Rectal smooth muscle tissue (tissue), 1 donor: ENCODE measurements around the gene OR4K2.
"Not testable (repeated sequence)": the region's sequence is repeated elsewhere in the genome, so short reads cannot be mapped to it uniquely, and the experiment has no call there.

ENCODE experiments used
- H3K27ac ChIP-seq: one replicate; pipeline ENCODE4 v1.7.0; 2013; ENCODE audit warnings: low read depth, low read length, inconsistent platforms
- H3K27me3 ChIP-seq: one replicate; pipeline ENCODE4 v1.7.0; 2013; ENCODE audit warnings: low read length; ENCODE audit not compliant: control insufficient read depth, insufficient read depth
- H3K36me3 ChIP-seq: one replicate; pipeline ENCODE4 v1.7.0; 2013; ENCODE audit warnings: low read length; ENCODE audit not compliant: control insufficient read depth, insufficient read depth
- H3K4me1 ChIP-seq: one replicate; pipeline ENCODE4 v1.7.0; 2013; ENCODE audit warnings: low read length; ENCODE audit not compliant: control insufficient read depth, insufficient read depth
- H3K4me3 ChIP-seq: one replicate; pipeline ENCODE4 v1.7.0; 2013; ENCODE audit warnings: low read length
- H3K9ac ChIP-seq: one replicate; pipeline ENCODE4 v1.7.0; 2013; ENCODE audit warnings: low read length

The OR4K2 gene

GRCh38 chr14:19874842-19875241 lies at the start of gene OR4K2:
Gene OR4K2, plus strand, starts transcription at chr14:19875142. Its CDS starts 1,126 bp downstream, at chr14:19876268.
- no peak within 1 kb of the TSS for H3K4me3 ChIP-seq
- H3K4me1 ChIP-seq: no peaks in the 10 kb centered on the region
- H3K27ac ChIP-seq: no peak within 1 kb of the TSS

GRCh38 chr14:19827626-19828244 lies 47.2 kb upstream of the OR4K2 start:
- H3K36me3 ChIP-seq, H3K27me3 ChIP-seq, H3K4me1 ChIP-seq, H3K9ac ChIP-seq, H3K4me3 ChIP-seq, H3K27ac ChIP-seq: not testable (repeated sequence)

More at GRCh38 chr14:19874842-19875241, at the start of gene OR4K2:
- Histone ChIP-seq H3K9ac (no peak within 1 kb of the TSS), H3K36me3 (no peaks in the 10 kb centered on the region), H3K27me3 (no peaks in the 10 kb centered on the region)

- no peaks in the 10 kb centered on the region for H3K4me1 ChIP-seq
- no peaks in the 10 kb centered on the region for H3K27me3 ChIP-seq
- H3K27ac ChIP-seq: no peak overlapping the region
- no peak overlapping the region for H3K9ac ChIP-seq
- no peaks in the 10 kb centered on the region for H3K36me3 ChIP-seq
- no peak overlapping the region for H3K4me3 ChIP-seq
These were observed 46.6 kb upstream of the OR4K2 start for GRCh38 chr14:19828314-19828713.

GRCh38 chr14:19834203-19834848 lies 40.6 kb upstream of the OR4K2 start:
- H3K4me3 ChIP-seq, H3K36me3 ChIP-seq, H3K9ac ChIP-seq, H3K27me3 ChIP-seq, H3K4me1 ChIP-seq, H3K27ac ChIP-seq: not testable (repeated sequence)

GRCh38 chr14:19838433-19838832 lies 36.5 kb upstream of the OR4K2 start:
- Histone ChIP-seq H3K4me1 (no peaks in the 10 kb centered on the region), H3K27ac (no peak overlapping the region), H3K4me3 (no peak overlapping the region), H3K9ac (no peak overlapping the region), H3K27me3 (no peaks in the 10 kb centered on the region), H3K36me3 (no peaks in the 10 kb centered on the region)

GRCh38 chr14:19851365-19851764 lies 23.6 kb upstream of the OR4K2 start:
- Histone ChIP-seq H3K4me1 (no peaks in the 10 kb centered on the region), H3K27me3 (no peaks in the 10 kb centered on the region), H3K36me3 (no peaks in the 10 kb centered on the region), H3K4me3 (no peak overlapping the region), H3K9ac (no peak overlapping the region), H3K27ac (no peak overlapping the region)

GRCh38 chr14:19866061-19866669 lies 8.8 kb upstream of the OR4K2 start:
- H3K27me3 ChIP-seq, H3K9ac ChIP-seq, H3K4me3 ChIP-seq, H3K36me3 ChIP-seq, H3K4me1 ChIP-seq, H3K27ac ChIP-seq: not testable (repeated sequence)

- no peak overlapping the region for H3K9ac ChIP-seq
- H3K36me3 ChIP-seq: no peaks in the 10 kb centered on the region
- H3K4me3 ChIP-seq: no peak overlapping the region
- H3K27me3 ChIP-seq: no peaks in the 10 kb centered on the region
- H3K27ac ChIP-seq: no peak overlapping the region
- H3K4me1 ChIP-seq: no peaks in the 10 kb centered on the region
These were observed 1.8 kb upstream of the OR4K2 start for GRCh38 chr14:19873178-19873577.

GRCh38 chr14:19878029-19878642 lies 3.2 kb downstream of the OR4K2 start:
- H3K36me3 ChIP-seq: no peaks in the 10 kb centered on the region
- H3K27me3 ChIP-seq: no peaks in the 10 kb centered on the region
- no peak overlapping the region for H3K9ac ChIP-seq
- no peak overlapping the region for H3K27ac ChIP-seq
- H3K4me3 ChIP-seq: no peak overlapping the region
- no peaks in the 10 kb centered on the region for H3K4me1 ChIP-seq

GRCh38 chr14:19895282-19895681 lies 20.3 kb downstream of the OR4K2 start:
- H3K4me3 ChIP-seq: no peak overlapping the region
- no peaks in the 10 kb centered on the region for H3K27me3 ChIP-seq
- no peaks in the 10 kb centered on the region for H3K36me3 ChIP-seq
- no peaks in the 10 kb centered on the region for H3K4me1 ChIP-seq
- H3K27ac ChIP-seq: no peak overlapping the region
- H3K9ac ChIP-seq: no peak overlapping the region

GRCh38 chr14:19900999-19901398 lies 26.1 kb downstream of the OR4K2 start:
- H3K27ac ChIP-seq: no peak overlapping the region
- no peaks in the 10 kb centered on the region for H3K27me3 ChIP-seq
- no peak overlapping the region for H3K4me3 ChIP-seq
- no peaks in the 10 kb centered on the region for H3K4me1 ChIP-seq
- H3K36me3 ChIP-seq: no peaks in the 10 kb centered on the region
- no peak overlapping the region for H3K9ac ChIP-seq

GRCh38 chr14:19902409-19902808 lies 27.5 kb downstream of the OR4K2 start:
- H3K36me3 ChIP-seq: no peaks in the 10 kb centered on the region
- no peak overlapping the region for H3K9ac ChIP-seq
- no peaks in the 10 kb centered on the region for H3K27me3 ChIP-seq
- no peaks in the 10 kb centered on the region for H3K4me1 ChIP-seq
- no peak overlapping the region for H3K27ac ChIP-seq
- no peak overlapping the region for H3K4me3 ChIP-seq
